GM12865 (cell line): ENCODE data around the gene TIGD3.

ENCODE experiments used
- DNase-seq: peaks from one replicate; pipeline ENCODE4 v3.0.0; 2010; ENCODE audit warnings: low read depth
- H3K4me3 ChIP-seq: 2 replicates; pipeline ENCODE4 v1.5.1; 2011; ENCODE audit warnings: mild to moderate bottlenecking, low read depth, low read length, control low read depth
- TF ChIP-seq, protein P1 (sequence below): IDR thresholded peaks from 2 replicates; pipeline ENCODE4 v1.5.1; 2011; ENCODE audit warnings: low read length, control low read depth, low read depth, inconsistent platforms; ENCODE audit not compliant: insufficient read depth; ENCODE audit errors: missing control alignments

TIGD3 gene, protein sequence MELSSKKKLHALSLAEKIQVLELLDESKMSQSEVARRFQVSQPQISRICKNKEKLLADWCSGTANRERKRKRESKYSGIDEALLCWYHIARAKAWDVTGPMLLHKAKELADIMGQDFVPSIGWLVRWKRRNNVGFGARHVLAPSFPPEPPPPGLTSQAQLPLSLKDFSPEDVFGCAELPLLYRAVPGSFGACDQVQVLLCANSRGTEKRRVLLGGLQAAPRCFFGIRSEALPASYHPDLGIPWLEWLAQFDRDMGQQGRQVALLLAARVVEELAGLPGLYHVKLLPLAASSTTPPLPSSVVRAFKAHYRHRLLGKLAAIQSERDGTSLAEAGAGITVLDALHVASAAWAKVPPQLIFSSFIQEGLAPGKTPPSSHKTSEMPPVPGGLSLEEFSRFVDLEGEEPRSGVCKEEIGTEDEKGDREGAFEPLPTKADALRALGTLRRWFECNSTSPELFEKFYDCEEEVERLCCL

DNA sequence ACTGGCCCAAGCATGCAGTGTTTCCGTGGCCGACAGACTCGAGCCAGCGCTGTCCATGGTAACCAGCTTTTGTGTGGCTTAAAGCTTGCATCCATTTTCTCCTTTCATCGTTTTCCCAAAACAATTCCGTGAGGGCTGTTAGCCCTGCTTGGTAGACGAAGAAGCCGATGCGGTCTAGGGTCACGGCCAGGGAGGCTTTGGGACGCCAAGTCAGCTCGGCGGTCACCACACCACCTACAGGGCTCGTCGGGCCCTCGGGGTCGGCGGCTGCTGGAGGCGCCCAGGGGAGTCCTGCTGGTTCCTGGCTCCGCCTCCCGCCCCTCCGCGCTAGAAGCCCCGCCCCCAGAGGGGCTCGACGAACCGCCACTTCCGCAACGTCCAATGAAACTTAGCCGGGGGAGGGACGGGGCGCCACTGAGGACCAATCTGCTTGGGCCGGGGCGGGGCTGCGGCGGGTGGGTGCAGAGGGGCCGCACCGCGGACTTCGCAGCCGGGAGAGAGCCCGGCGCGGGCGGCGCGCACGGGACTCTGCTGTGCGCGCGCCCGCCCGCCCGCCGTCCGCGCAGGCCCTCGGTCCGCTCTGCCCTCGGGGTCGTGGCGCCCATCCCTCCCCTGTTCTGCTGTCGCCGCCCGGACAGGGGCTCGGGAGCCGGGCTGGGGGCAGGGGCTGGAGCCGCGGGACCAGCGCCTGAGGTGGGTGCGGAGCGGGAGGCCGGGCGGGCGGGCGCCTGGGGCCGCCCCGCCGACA, at the start of gene TIGD3:
Gene TIGD3 (plus strand): TSS at position 487 of the 748 bp plus-strand sequence. CDS start 1,058 bp downstream, outside the sequence.
- TF ChIP-seq, protein P1, sequence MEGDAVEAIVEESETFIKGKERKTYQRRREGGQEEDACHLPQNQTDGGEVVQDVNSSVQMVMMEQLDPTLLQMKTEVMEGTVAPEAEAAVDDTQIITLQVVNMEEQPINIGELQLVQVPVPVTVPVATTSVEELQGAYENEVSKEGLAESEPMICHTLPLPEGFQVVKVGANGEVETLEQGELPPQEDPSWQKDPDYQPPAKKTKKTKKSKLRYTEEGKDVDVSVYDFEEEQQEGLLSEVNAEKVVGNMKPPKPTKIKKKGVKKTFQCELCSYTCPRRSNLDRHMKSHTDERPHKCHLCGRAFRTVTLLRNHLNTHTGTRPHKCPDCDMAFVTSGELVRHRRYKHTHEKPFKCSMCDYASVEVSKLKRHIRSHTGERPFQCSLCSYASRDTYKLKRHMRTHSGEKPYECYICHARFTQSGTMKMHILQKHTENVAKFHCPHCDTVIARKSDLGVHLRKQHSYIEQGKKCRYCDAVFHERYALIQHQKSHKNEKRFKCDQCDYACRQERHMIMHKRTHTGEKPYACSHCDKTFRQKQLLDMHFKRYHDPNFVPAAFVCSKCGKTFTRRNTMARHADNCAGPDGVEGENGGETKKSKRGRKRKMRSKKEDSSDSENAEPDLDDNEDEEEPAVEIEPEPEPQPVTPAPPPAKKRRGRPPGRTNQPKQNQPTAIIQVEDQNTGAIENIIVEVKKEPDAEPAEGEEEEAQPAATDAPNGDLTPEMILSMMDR: no peak
- DNase-seq: peak; percentile 97
- peak within 1 kb of the TSS; percentile 55 for H3K4me3 ChIP-seq

DNA sequence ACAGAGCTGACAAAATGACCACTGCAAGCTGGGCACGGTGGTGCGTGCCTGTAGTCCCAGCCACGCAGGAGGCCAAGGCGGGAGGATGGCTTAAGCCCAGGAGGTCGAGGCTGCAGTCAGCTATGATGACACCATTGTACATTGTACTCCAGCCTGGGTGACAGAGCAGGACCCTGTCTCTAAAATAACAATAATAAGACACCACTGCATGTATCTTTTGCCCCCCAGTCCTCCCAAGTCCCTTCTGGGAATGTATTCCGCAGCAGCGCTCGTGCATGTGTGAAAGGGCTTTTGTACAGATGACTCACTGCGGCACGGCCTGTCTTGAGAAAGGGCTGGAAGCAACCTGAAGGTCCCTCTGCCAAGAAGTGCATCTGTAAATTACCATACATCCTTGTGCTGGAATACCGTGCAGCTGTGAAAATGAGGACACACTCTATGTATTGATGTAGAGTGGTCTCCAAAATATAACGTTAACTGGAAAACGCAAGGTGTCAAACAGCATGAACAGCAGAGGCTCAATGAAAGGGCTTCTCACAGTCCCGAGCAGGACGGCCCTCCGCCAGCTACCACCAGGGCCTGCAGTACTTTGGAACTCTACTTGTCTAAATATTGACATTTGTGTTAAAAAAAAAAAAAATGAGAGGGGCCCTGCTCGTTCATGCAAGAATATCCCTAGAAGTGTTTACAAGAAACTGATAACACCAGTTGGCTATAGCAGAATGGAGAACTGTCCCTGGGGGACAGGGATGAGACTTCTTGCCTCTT, 48.9 kb upstream of the TIGD3 start:
- TF ChIP-seq, protein P1: no peak
- no peak overlapping the region for H3K4me3 ChIP-seq
- DNase-seq: no peak

DNA sequence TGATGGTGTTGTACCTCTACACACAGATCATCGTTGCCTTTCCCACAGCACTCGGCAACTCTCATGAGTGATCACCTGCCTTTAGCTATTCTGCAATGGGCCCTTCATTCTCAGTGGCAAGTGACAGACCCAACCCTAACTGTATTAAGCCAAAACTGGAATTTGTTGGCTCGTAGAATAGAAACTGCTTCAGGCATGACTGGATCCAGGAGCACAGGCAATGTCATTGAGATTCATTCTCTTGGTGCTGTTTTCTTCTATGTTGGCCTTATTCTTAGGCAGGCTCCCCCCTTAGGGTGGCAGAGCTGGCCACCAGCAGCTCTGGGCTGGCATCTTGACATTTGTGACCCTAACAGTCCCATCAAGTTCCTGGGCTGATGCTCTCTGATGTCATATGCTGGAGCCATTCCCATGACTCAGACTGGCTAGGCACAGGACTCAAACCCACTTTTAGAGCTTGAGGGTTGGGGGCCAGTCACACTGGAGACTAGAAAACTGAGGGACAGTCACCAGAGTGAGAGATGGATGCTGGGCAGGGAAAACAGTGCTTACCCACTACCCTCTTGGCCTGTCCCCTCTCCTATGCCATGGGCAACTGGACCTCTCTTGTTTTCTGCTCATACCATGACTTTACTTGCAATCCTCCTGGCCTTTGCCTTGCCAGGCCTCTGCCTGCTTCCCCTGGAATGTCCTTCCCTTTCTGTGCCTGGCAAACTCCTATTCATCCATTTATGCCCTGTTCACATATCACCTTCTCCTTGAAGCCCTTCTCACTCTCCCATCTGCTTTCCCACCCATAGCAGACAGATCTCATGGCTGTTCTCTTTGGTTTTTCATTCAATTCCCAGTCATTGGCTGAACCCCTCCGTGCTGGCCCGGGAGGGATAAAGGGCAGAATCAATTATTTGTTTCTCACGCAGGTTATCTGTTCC, 47.0 kb upstream of the TIGD3 start:
- no peak for DNase-seq
- TF ChIP-seq, protein P1: no peak
- H3K4me3 ChIP-seq: no peak overlapping the region

DNA sequence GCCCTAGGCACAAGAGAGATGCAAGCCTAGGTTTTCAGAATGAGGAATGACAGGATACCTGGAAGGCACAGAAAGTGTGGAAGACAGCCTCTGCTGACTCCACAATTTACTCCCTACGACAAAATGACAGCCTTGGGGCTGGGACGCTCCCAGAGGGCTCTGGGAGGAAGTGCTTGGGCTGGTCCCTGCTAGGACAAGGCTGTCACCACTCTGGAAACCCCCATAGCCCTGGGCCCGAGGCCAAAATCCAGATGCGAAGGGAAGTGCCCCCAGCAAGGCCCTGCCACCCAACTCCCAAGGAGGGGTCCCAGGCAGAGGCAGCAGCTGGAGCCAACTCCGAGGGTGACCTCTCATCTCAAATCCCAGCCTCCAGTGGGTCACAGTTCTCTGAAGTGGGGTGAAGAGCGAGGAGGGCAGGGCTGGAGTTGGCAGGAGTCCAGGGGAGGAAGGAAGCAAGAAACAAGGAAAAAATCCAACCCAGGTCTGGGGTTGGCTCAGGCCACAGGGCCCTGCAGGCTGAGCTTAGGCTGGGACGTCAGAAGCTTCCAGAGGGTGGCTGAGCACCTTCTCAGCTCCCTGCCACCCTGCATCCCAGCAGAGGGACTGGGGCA, 46.2 kb upstream of the TIGD3 start:
- TF ChIP-seq, protein P1: no peak
- DNase-seq: peak; percentile 41
- no peak overlapping the region for H3K4me3 ChIP-seq

DNA sequence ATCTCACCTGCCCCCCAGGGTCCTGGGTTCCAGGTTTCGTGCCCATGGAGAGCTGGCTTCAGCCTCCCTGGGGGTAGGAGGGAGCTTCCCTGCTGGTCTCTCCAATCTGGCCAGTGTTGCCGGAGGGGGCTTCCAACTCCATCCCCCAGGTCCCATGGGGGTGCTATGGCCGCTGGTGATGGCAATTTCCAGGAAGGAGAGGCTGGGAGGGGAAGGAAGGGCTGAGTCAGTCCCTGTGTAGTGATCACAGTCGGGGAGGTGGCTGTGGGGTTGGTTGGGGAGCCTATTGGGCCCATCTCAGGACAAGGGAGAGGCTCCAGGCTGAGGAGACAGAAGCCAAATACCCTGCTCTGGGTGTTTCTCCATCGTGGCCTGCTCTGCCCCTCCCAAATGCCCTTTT, 45.5 kb upstream of the TIGD3 start:
- no peak overlapping the region for H3K4me3 ChIP-seq
- no peak for DNase-seq
- TF ChIP-seq, protein P1: no peak
